PC-9 (cell line): ENCODE data around the gene PELI1. TPM values are rescaled to one million over a fixed set of nuclear protein-coding genes. Genes with fewer than 3 reads are reported as not detected.

Experiments used
- BruUV-seq: library from RNA; stranded (reverse); fragments of 400-500 nt; replicated peaks from 2 replicates; lab custom pipeline; 2021; lab: Mats Ljungman, UMichigan
- CTCF ChIA-PET: fragments of 300-600 bp; sonication (Branson Sonifier 250); formaldehyde crosslinking; loops from one replicate; lab custom pipeline; 2022; ENCODE audit warnings: antibody characterized with exemption; lab: Charles Lee
- POLR2A ChIA-PET: fragments of 300-600 bp; sonication (Branson Sonifier 250); formaldehyde crosslinking; loops from one replicate; lab custom pipeline; 2022; ENCODE audit warnings: antibody characterized with exemption; ENCODE audit not compliant: unreplicated experiment; lab: Charles Lee
- DNase-seq, 2 experiments: peaks; one replicate each; pipeline versions ENCODE4 v3.0.0 to v3.0.0-alpha.2; 2015 to 2022; ENCODE audit warnings: mixed read lengths in 1 of 2
- H2AFZ ChIP-seq: fragments of 200-600 bp; sonication (generic); 2 replicates; pipeline ENCODE4 v1.8.1; 2017; ENCODE audit warnings: antibody characterized with exemption
- H3F3A ChIP-seq: fragments of 200-600 bp; sonication (generic); 2 replicates; pipeline ENCODE4 v1.8.1; 2017; ENCODE audit warnings: antibody characterized with exemption, mild to moderate bottlenecking, low read depth; ENCODE audit not compliant: insufficient read depth
- H3K27ac ChIP-seq: fragments of 200-600 bp; sonication (generic); 2 replicates; pipeline ENCODE4 v1.6.1; 2016; ENCODE audit warnings: mixed run types
- H3K27me3 ChIP-seq: fragments of 200-600 bp; sonication (generic); 2 replicates; pipeline ENCODE4 v1.6.1; 2016; ENCODE audit warnings: low read depth, mixed run types; ENCODE audit not compliant: insufficient read depth
- H3K36me3 ChIP-seq: fragments of 200-600 bp; sonication (generic); 2 replicates; pipeline ENCODE4 v1.6.1; 2016; ENCODE audit warnings: low read depth, mixed run types
- H3K4me1 ChIP-seq: fragments of 200-600 bp; sonication (generic); replicated peaks from 2 replicates; pipeline ENCODE4 v1.6.1; 2016; ENCODE audit warnings: mixed run types; ENCODE audit not compliant: insufficient read depth
- H3K4me2 ChIP-seq: fragments of 200-600 bp; sonication (generic); 2 replicates; pipeline ENCODE4 v1.6.1; 2017; ENCODE audit warnings: mixed run types
- H3K4me3 ChIP-seq: fragments of 200-600 bp; sonication (generic); 2 replicates; pipeline ENCODE4 v1.6.1; 2016; ENCODE audit warnings: mixed run types
- H3K79me2 ChIP-seq: fragments of 200-600 bp; sonication (generic); 2 replicates; pipeline ENCODE4 v1.6.1; 2017; ENCODE audit warnings: low read depth, mixed run types
- H3K9me2 ChIP-seq: fragments of 200-600 bp; sonication (generic); 2 replicates; pipeline ENCODE4 v1.8.1; 2017; ENCODE audit warnings: mild to moderate bottlenecking; ENCODE audit not compliant: insufficient read depth
- H3K9me3 ChIP-seq: fragments of 200-600 bp; sonication (generic); 2 replicates; pipeline ENCODE4 v1.8.1; 2016; ENCODE audit warnings: low read depth; ENCODE audit not compliant: insufficient read depth
- H4K20me1 ChIP-seq: fragments of 200-600 bp; sonication (generic); 2 replicates; pipeline ENCODE4 v1.8.1; 2017; ENCODE audit not compliant: insufficient read depth
- EZH2 ChIP-seq: fragments of 200-600 bp; sonication (generic); IDR thresholded peaks from 2 replicates; pipeline ENCODE4 v1.8.0; 2017; ENCODE audit warnings: antibody characterized with exemption, low read depth
- intact Hi-C: fragments of 100-400 bp; cut with micrococcal nuclease; formaldehyde crosslinking; loops from one replicate; pipeline ENCODE4 v1.10.0; 2022; ENCODE audit not compliant: unreplicated experiment
- total RNA-seq: library from RNA; stranded (reverse); gene quantifications from 2 replicates; pipeline ENCODE4 v1.2.3, GENCODE V29; 2021
- TF ChIP-seq, protein P1 (sequence below): fragments of 200-600 bp; sonication (generic); conservative IDR thresholded peaks from 2 replicates; pipeline ENCODE4 v1.6.1; 2017; ENCODE audit warnings: mixed run types, antibody characterized with exemption, mild to moderate bottlenecking, moderate library complexity

The PELI1 gene
- total RNA-seq, 1 experiment from 2014 or later: 32.6 TPM

DNA sequence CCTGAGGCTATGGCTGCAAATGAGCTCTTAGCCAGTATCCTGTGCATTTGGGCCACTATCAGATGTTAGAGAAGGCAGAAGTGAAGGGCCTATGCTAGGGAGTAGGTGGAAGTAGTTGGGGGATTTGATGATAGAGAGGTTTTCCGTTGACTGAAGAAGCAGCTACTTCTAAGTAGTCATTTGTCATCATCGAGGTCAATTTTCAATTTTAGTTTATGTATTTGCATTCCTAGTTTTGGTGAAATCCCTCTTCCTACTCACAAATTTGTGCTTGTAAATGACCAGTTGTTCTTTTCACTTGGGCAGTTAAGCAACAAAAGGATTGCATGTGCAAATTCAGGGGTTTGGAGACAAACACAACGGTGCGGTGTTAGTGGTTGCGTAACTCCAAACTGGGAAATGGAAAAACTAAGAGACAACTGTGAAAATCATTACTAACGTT is 48.5 kb upstream of the PELI1 start:
- CTCF ChIA-PET: no interaction called here
- no TSS peak for BruUV-seq

DNA sequence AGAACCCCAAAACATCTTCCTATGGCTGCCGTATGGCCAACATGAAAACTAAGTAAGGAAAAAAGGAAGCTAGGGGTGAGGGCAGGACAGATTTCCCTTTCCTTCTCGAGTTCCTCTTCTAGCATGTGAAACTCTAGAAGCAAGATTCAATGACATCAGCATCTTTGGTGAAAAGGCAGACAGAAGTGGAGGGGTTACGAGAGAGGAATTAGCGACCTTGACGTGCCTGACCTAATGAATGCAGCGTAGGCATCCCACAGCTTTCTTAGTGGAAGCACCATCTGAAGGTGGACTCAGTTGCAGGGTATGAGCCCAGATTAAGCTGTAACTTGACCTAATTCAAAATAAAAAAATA is 47.9 kb upstream of the PELI1 start:
- no peak for DNase-seq
- Histone ChIP-seq H3K36me3 (no peaks in the 10 kb centered on the region), H3K4me3 (no peak overlapping the region), H3K4me1 (no peaks in the 10 kb centered on the region), H3K4me2 (no peak overlapping the region), H2AFZ (no peak overlapping the region), H3F3A (no peaks in the 10 kb centered on the region), H3K79me2 (no peaks in the 10 kb centered on the region), H3K27me3 (no peaks in the 10 kb centered on the region), H3K27ac (no peak overlapping the region), H4K20me1 (no peaks in the 10 kb centered on the region), H3K9me3 (0 out of 2 replicates have a peak, but pooled peaks cover 4% of the 10 kb centered on the region), H3K9me2 (no peaks in the 10 kb centered on the region)
- no peak for TF ChIP-seq EZH2
- POLR2A ChIA-PET: no interaction called here
- BruUV-seq: no TSS peak
- intact Hi-C loops: no loop called here
- CTCF ChIA-PET: no interaction called here

More for the DNA sequence above, 48.5 kb upstream of the PELI1 start:
- DNase-seq: no peak
- Histone ChIP-seq H3K4me1 (no peaks in the 10 kb centered on the region), H3K27ac (no peak overlapping the region), H4K20me1 (no peaks in the 10 kb centered on the region), H3K79me2 (no peaks in the 10 kb centered on the region), H3F3A (no peaks in the 10 kb centered on the region), H3K4me3 (no peak overlapping the region), H3K4me2 (no peak overlapping the region), H3K27me3 (no peaks in the 10 kb centered on the region), H3K36me3 (no peaks in the 10 kb centered on the region), H2AFZ (no peak overlapping the region), H3K9me3 (0 out of 2 replicates have a peak, but pooled peaks cover 4% of the 10 kb centered on the region), H3K9me2 (no peaks in the 10 kb centered on the region)
- POLR2A ChIA-PET: no interaction called here
- no peak for TF ChIP-seq EZH2
- TF ChIP-seq, protein P1, sequence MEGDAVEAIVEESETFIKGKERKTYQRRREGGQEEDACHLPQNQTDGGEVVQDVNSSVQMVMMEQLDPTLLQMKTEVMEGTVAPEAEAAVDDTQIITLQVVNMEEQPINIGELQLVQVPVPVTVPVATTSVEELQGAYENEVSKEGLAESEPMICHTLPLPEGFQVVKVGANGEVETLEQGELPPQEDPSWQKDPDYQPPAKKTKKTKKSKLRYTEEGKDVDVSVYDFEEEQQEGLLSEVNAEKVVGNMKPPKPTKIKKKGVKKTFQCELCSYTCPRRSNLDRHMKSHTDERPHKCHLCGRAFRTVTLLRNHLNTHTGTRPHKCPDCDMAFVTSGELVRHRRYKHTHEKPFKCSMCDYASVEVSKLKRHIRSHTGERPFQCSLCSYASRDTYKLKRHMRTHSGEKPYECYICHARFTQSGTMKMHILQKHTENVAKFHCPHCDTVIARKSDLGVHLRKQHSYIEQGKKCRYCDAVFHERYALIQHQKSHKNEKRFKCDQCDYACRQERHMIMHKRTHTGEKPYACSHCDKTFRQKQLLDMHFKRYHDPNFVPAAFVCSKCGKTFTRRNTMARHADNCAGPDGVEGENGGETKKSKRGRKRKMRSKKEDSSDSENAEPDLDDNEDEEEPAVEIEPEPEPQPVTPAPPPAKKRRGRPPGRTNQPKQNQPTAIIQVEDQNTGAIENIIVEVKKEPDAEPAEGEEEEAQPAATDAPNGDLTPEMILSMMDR: no peak
- intact Hi-C loops: no loop called here

DNA sequence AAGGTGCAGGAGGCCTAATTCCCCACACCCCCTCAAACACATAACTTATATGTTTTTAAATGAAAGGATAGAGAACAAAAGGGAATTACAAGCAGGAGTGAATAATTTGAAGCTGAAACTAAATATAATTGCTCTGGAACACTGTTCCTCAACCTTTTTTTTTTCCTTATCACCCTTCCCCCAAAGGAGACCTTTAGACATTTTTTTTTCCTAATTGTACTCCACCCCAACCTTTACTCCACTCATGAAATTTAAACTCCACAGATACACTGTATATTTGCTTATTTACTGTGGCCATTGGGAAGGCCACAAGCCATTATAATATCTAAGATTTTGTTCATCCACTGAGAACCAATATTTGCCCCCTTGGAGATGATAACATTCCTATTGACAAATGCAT is 45.4 kb upstream of the PELI1 start:
- Histone ChIP-seq H3K9me3 (0 out of 2 replicates have a peak, but pooled peaks cover 1% of the 10 kb centered on the region), H3K36me3 (no peaks in the 10 kb centered on the region), H2AFZ (no peak overlapping the region; the same call in 1 of the 2 replicates), H3K27me3 (no peaks in the 10 kb centered on the region), H3K9me2 (no peaks in the 10 kb centered on the region), H3K4me3 (no peak overlapping the region), H3K27ac (no peak overlapping the region), H4K20me1 (no peaks in the 10 kb centered on the region), H3K4me1 (no peaks in the 10 kb centered on the region), H3K4me2 (no peak overlapping the region), H3F3A (no peaks in the 10 kb centered on the region), H3K79me2 (no peaks in the 10 kb centered on the region)
- POLR2A ChIA-PET: interaction anchor here (0.7 kb wide), 1 partner anchor 33 kb away, joined by 4 read pairs; no protein-coding TSS in a partner anchor
- no TSS peak for BruUV-seq
- CTCF ChIA-PET: no interaction called here
- no peak for DNase-seq
- TF ChIP-seq, protein P1: no peak
- no peak for TF ChIP-seq EZH2
- intact Hi-C loops: no loop called here

DNA sequence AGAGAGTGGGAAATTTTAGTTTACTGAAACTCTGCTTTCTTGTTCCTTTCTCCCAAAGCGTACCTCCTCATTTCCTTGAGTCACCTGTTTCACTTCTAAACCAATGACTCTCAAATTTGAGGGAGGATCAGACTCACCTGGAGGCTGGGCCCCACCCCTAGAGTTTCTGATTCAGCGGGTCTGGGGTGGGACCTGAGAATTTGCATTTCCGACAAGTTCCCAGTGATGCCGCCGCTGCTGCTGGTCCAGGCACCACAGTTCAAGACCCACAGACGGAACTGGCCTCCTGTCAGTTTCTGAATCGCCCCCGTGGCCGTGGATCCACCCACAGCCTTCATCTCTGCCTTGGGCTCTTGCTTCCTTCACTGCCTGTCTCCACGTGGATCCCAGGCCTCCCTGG is 44.9 kb upstream of the PELI1 start:
- TF ChIP-seq EZH2: no peak
- TF ChIP-seq, protein P1: no peak
- Histone ChIP-seq H3K4me3 (no peak overlapping the region), H3K79me2 (no peaks in the 10 kb centered on the region), H3K4me2 (no peak overlapping the region), H3K27ac (no peak overlapping the region), H3K36me3 (no peaks in the 10 kb centered on the region), H3K9me2 (no peaks in the 10 kb centered on the region), H3K4me1 (no peaks in the 10 kb centered on the region), H3K27me3 (no peaks in the 10 kb centered on the region), H4K20me1 (no peaks in the 10 kb centered on the region), H3F3A (no peaks in the 10 kb centered on the region), H2AFZ (no peak overlapping the region), H3K9me3 (no peaks in the 10 kb centered on the region)
- intact Hi-C loops: no loop called here
- BruUV-seq: no TSS peak
- POLR2A ChIA-PET: interaction anchor here (0.7 kb wide), 1 partner anchor 33 kb away, joined by 4 read pairs; no protein-coding TSS in a partner anchor
- CTCF ChIA-PET: no interaction called here
- DNase-seq: no peak
